Neuron (in vitro differentiated cells): ENCODE data around the gene CTNNA2.

Experiments used
- H2AFZ ChIP-seq: one replicate; pipeline ENCODE4 v1.6.1; 2013; ENCODE audit warnings: low read depth, mild to moderate bottlenecking, inconsistent platforms, low read length, moderate library complexity
- H3K27me3 ChIP-seq: one replicate; pipeline ENCODE4 v1.6.1; 2013; ENCODE audit warnings: low read length; ENCODE audit not compliant: insufficient read depth
- H3K36me3 ChIP-seq: one replicate; pipeline ENCODE4 v1.6.1; 2013; ENCODE audit warnings: low read length; ENCODE audit not compliant: insufficient read depth
- H3K4me1 ChIP-seq: one replicate; pipeline ENCODE4 v1.6.1; 2013; ENCODE audit warnings: low read length; ENCODE audit not compliant: insufficient read depth
- H3K4me3 ChIP-seq: 2 replicates; pipeline ENCODE4 v1.5.1; 2013; ENCODE audit warnings: mild to moderate bottlenecking, low read length, moderate library complexity
- H3K9me3 ChIP-seq: one replicate; pipeline ENCODE4 v1.6.1; 2013; ENCODE audit warnings: low read length

Gene CTNNA2

GRCh38 chr2:80624062-80624461 is 1111.2 kb downstream of the CTNNA2 start:
- Histone ChIP-seq H2AFZ (no peak overlapping the region), H3K27me3 (no peaks in the 10 kb centered on the region), H3K4me3 (no peak overlapping the region), H3K36me3 (no peaks in the 10 kb centered on the region), H3K4me1 (no peaks in the 10 kb centered on the region), H3K9me3 (no peaks in the 10 kb centered on the region)

GRCh38 chr2:80634590-80634989 is 1121.7 kb downstream of the CTNNA2 start:
- H3K36me3 ChIP-seq: no peaks in the 10 kb centered on the region
- H3K27me3 ChIP-seq: no peaks in the 10 kb centered on the region
- H3K4me3 ChIP-seq: no peak overlapping the region
- no peak overlapping the region for H2AFZ ChIP-seq
- H3K4me1 ChIP-seq: no peaks in the 10 kb centered on the region
- H3K9me3 ChIP-seq: no peaks in the 10 kb centered on the region

GRCh38 chr2:80638783-80639182 is 1125.9 kb downstream of the CTNNA2 start:
- Histone ChIP-seq H3K4me1 (no peaks in the 10 kb centered on the region), H3K36me3 (no peaks in the 10 kb centered on the region), H3K9me3 (no peaks in the 10 kb centered on the region), H3K27me3 (no peaks in the 10 kb centered on the region), H3K4me3 (no peak overlapping the region), H2AFZ (no peak overlapping the region)

- H3K4me3 ChIP-seq: no peak overlapping the region
- no peaks in the 10 kb centered on the region for H3K27me3 ChIP-seq
- no peak overlapping the region for H2AFZ ChIP-seq
- H3K4me1 ChIP-seq: no peaks in the 10 kb centered on the region
- no peaks in the 10 kb centered on the region for H3K9me3 ChIP-seq
- H3K36me3 ChIP-seq: no peaks in the 10 kb centered on the region
Measured at GRCh38 chr2:80642465-80642864, 1129.6 kb downstream of the CTNNA2 start.

GRCh38 chr2:80643598-80643997 is 1130.7 kb downstream of the CTNNA2 start:
- H3K4me3 ChIP-seq: no peak overlapping the region
- no peaks in the 10 kb centered on the region for H3K36me3 ChIP-seq
- H3K4me1 ChIP-seq: no peaks in the 10 kb centered on the region
- H3K9me3 ChIP-seq: no peaks in the 10 kb centered on the region
- H2AFZ ChIP-seq: no peak overlapping the region
- H3K27me3 ChIP-seq: no peaks in the 10 kb centered on the region

GRCh38 chr2:80651435-80651834 is 1138.6 kb downstream of the CTNNA2 start:
- no peak overlapping the region for H2AFZ ChIP-seq
- no peaks in the 10 kb centered on the region for H3K27me3 ChIP-seq
- H3K4me3 ChIP-seq: no peak overlapping the region
- no peaks in the 10 kb centered on the region for H3K9me3 ChIP-seq
- H3K36me3 ChIP-seq: no peaks in the 10 kb centered on the region
- no peaks in the 10 kb centered on the region for H3K4me1 ChIP-seq

DNA sequence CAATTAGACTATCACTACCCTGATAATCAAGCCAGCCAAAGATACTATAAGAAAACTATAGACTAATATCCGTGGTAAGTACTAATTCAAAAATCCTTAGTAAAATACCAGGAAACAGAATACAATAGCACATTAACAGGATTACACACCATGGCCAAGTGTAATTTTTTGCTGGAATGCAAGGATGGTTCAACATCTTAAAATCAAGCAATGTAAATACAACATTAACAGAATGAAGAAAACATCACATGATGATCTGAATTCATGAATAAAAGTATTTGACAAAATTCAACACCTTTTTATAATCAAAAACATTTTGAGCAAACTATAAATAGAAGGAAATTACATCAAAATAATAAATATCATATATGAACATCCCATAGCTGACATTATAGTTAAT is 1142.4 kb downstream of the CTNNA2 start:
- no peaks in the 10 kb centered on the region for H3K36me3 ChIP-seq
- H3K4me1 ChIP-seq: no peaks in the 10 kb centered on the region
- no peaks in the 10 kb centered on the region for H3K9me3 ChIP-seq
- H3K27me3 ChIP-seq: no peaks in the 10 kb centered on the region
- no peak overlapping the region for H3K4me3 ChIP-seq
- no peak overlapping the region for H2AFZ ChIP-seq

GRCh38 chr2:80670763-80671162 is 1157.9 kb downstream of the CTNNA2 start:
- H3K9me3 ChIP-seq: no peaks in the 10 kb centered on the region
- H3K4me1 ChIP-seq: no peaks in the 10 kb centered on the region
- H3K36me3 ChIP-seq: no peaks in the 10 kb centered on the region
- no peaks in the 10 kb centered on the region for H3K27me3 ChIP-seq
- no peak overlapping the region for H2AFZ ChIP-seq
- no peak overlapping the region for H3K4me3 ChIP-seq

- no peaks in the 10 kb centered on the region for H3K36me3 ChIP-seq
- no peak overlapping the region for H2AFZ ChIP-seq
- no peak overlapping the region for H3K4me3 ChIP-seq
- H3K27me3 ChIP-seq: no peaks in the 10 kb centered on the region
- no peaks in the 10 kb centered on the region for H3K9me3 ChIP-seq
- no peaks in the 10 kb centered on the region for H3K4me1 ChIP-seq
Measured at GRCh38 chr2:80687524-80687923, 1174.7 kb downstream of the CTNNA2 start.

GRCh38 chr2:80689106-80689505 is 1176.3 kb downstream of the CTNNA2 start:
- no peaks in the 10 kb centered on the region for H3K36me3 ChIP-seq
- no peak overlapping the region for H2AFZ ChIP-seq
- no peaks in the 10 kb centered on the region for H3K27me3 ChIP-seq
- H3K9me3 ChIP-seq: no peaks in the 10 kb centered on the region
- no peak overlapping the region for H3K4me3 ChIP-seq
- H3K4me1 ChIP-seq: no peaks in the 10 kb centered on the region
